ENCODE measurements around the gene SND1. TPM values are rescaled to one million over a fixed set of nuclear protein-coding genes. Genes with fewer than 3 reads are reported as not detected.

SND1 gene
- total RNA-seq, 1 experiment from 2014 or later, result 218 TPM

GRCh38 chr7:127629268-127629854, 22.6 kb upstream of the SND1 start:
- Histone ChIP-seq H3K23ac (ENCODE audit: insufficient read length, low read depth, low read length) (no peak overlapping the region), H4K5ac (ENCODE audit: insufficient read length, low read depth, low read length) (no peak overlapping the region), H2BK5ac (ENCODE audit: insufficient read length, low read length) (no peak overlapping the region), H3K23me2 (ENCODE audit: insufficient read length, low read depth, low read length, poor library complexity, severe bottlenecking) (no peaks in the 10 kb centered on the region), H3K14ac (ENCODE audit: insufficient read depth, low read length) (no peak overlapping the region), H2BK120ac (ENCODE audit: low read depth, low read length, poor library complexity, severe bottlenecking) (no peak overlapping the region), H3K18ac (ENCODE audit: insufficient read length, low read depth, low read length) (no peak overlapping the region), H3K9ac (ENCODE audit: extremely low read depth, insufficient read length, low read length) (no peak overlapping the region), H3T11ph (ENCODE audit: low read length) (no peak overlapping the region), H2AK5ac (ENCODE audit: insufficient read length, low read length) (no peak overlapping the region), H3K9me3 (ENCODE audit: control insufficient read depth, low read depth, low read length) (no peaks in the 10 kb centered on the region), H2BK12ac (ENCODE audit: insufficient read length, low read depth, low read length) (no peak overlapping the region), H4K8ac (replicated peaks; ENCODE audit: insufficient read length, low read depth, low read length) (no peak overlapping the region), H4K91ac (ENCODE audit: insufficient read length, low read depth, low read length) (no peak overlapping the region), H4K20me1 (ENCODE audit: control insufficient read depth, insufficient read depth, insufficient read length) (no peaks in the 10 kb centered on the region), H3K4me1 (ENCODE audit: insufficient read depth, low read length) (no peaks in the 10 kb centered on the region), H3K4me2 (ENCODE audit: insufficient read depth, insufficient read length, low read length) (peak overlapping the region; percentile 5), H3K27ac (ENCODE audit: insufficient read length, low read depth, low read length) (no peak overlapping the region), H2BK20ac (ENCODE audit: low read depth, low read length, poor library complexity, severe bottlenecking) (no peak overlapping the region), H3K56ac (ENCODE audit: insufficient read length, low read depth, low read length) (no peak overlapping the region), H3K79me1 (ENCODE audit: insufficient read depth, low read depth, low read length, poor library complexity, severe bottlenecking) (no peaks in the 10 kb centered on the region), H2BK15ac (ENCODE audit: low read depth, low read length) (no peak overlapping the region), H3K4ac (ENCODE audit: low read depth, low read length) (no peak overlapping the region), H2AFZ (ENCODE audit: low read length) (peak overlapping the region; percentile 79), H3K79me2 (ENCODE audit: insufficient read depth, low read length) (no peaks in the 10 kb centered on the region), H3K27me3 (ENCODE audit: insufficient read depth, low read length) (no peaks in the 10 kb centered on the region)
- H3K27me3 Mint-ChIP-seq (ENCODE audit: low read depth), result peaks cover 16% of the 10 kb centered on the region
- peak; percentile 95 for DNase-seq
- H3K36me3 Mint-ChIP-seq (ENCODE audit: insufficient read depth in 1 of 3, low read depth in 3 of 3), result no peaks in the 10 kb centered on the region
- H3K4me3 Mint-ChIP-seq, result peak overlapping the region in 1 of 2 experiments; percentile 24; a peak in 1 of 5 replicates
- H3K27ac Mint-ChIP-seq, result no peak overlapping the region; a peak in 1 of 7 replicates
- no peaks in the 10 kb centered on the region; a peak in 1 of 5 replicates for H3K9me3 Mint-ChIP-seq
- WGBS (ENCODE audit: extremely low coverage, insufficient read length, low lambda C conversion rate), result no CpG with 5 or more reads among the region's 5 CpGs
- peak; percentile 84 for TF ChIP-seq CTCF (conservative IDR thresholded peaks at IDR 0.05)
- H3K4me1 Mint-ChIP-seq, result peaks cover 3 to 11% of the 10 kb centered on the region in 2 experiments

Data from H9 (cell line).